ENCODE data around the gene KCNJ18.
"Not testable (repeated sequence)": the region's sequence is repeated elsewhere in the genome, so short reads cannot be mapped to it uniquely, and the experiment has no call there.

- TF ChIP-seq POLR2AphosphoS2 (conservative IDR thresholded peaks at IDR 0.05; ENCODE audit: low read length); JUNB (IDR thresholded peaks at IDR 0.05); CTCF (IDR thresholded peaks at IDR 0.05); RAD21 (conservative IDR thresholded peaks at IDR 0.05 in 1 of 2, IDR thresholded peaks at IDR 0.05 in 1 of 2); HDAC2 (IDR thresholded peaks at IDR 0.05); POLR2A (IDR thresholded peaks at IDR 0.05; ENCODE audit: low read length); TP53 (CRISPR knock-in tag; IDR thresholded peaks at IDR 0.05): not testable (repeated sequence)
Measured at GRCh38 chr17:21650043-21650442, 42.3 kb upstream of the KCNJ18 start.
